IMR-90 (cell line): ENCODE data around the gene MAK. TPM values are rescaled to one million over a fixed set of nuclear protein-coding genes. Genes with fewer than 3 reads are reported as not detected.
A peak's percentile ranks its signal among the peaks of the same experiment; 100 is the strongest.

Source experiments
- ATAC-seq: fragments of 200-7000 bp; cut with Tn5 transposase; 2 replicates; pipeline ENCODE4 v1.9.1; 2020; ENCODE audit warnings: low read depth, mild to moderate bottlenecking, moderate library complexity
- BruUV-seq: library from RNA; stranded (reverse); fragments of 400-500 nt; replicated peaks from 2 replicates; lab custom pipeline; 2021; lab: Mats Ljungman, UMichigan
- CTCF ChIA-PET: fragments of 300-600 bp; formaldehyde crosslinking; extraction: SDS; loops from one replicate; lab custom pipeline; 2021; ENCODE audit warnings: antibody characterized with exemption; lab: Yijun Ruan, JAX
- POLR2A ChIA-PET: fragments of 300-600 bp; sonication (Branson Sonifier 250); formaldehyde crosslinking; loops from one replicate; lab custom pipeline; 2022; ENCODE audit warnings: antibody characterized with exemption; ENCODE audit not compliant: unreplicated experiment; lab: Charles Lee
- DNase-seq: peaks from one replicate; pipeline ENCODE4 v3.0.0; 2013
- H2AFZ ChIP-seq: replicated peaks from 2 replicates; pipeline ENCODE3; 2013; ENCODE audit warnings: low read length, mild to moderate bottlenecking; ENCODE audit not compliant: poor library complexity
- H2AK5ac ChIP-seq: 2 replicates; pipeline ENCODE4 v1.6.1; 2013; ENCODE audit warnings: low read depth, low read length, inconsistent platforms
- H2AK9ac ChIP-seq: replicated peaks from 2 replicates; pipeline ENCODE3; 2013; ENCODE audit warnings: mild to moderate bottlenecking, low read depth, low read length, moderate library complexity; ENCODE audit not compliant: poor library complexity
- H2BK120ac ChIP-seq: 2 replicates; pipeline ENCODE4 v1.6.1; 2013; ENCODE audit warnings: low read depth, low read length, inconsistent platforms
- H2BK15ac ChIP-seq: 3 replicates; pipeline ENCODE4 v1.6.1; 2013; ENCODE audit warnings: low read depth, low read length, inconsistent platforms
- H2BK20ac ChIP-seq: 2 replicates; pipeline ENCODE4 v1.6.1; 2013; ENCODE audit warnings: low read depth, mild to moderate bottlenecking, inconsistent platforms, low read length, moderate library complexity
- H2BK5ac ChIP-seq: 2 replicates; pipeline ENCODE4 v1.6.1; 2013; ENCODE audit warnings: mild to moderate bottlenecking, low read depth, low read length, inconsistent platforms; ENCODE audit not compliant: poor library complexity, severe bottlenecking
- H3K14ac ChIP-seq: replicated peaks from 2 replicates; pipeline ENCODE4 v1.6.1; 2013; ENCODE audit warnings: low read depth, low read length, inconsistent platforms
- H3K18ac ChIP-seq: 2 replicates; pipeline ENCODE4 v1.6.1; 2013; ENCODE audit warnings: low read depth, low read length, control low read depth
- H3K23ac ChIP-seq: 2 replicates; pipeline ENCODE4 v1.6.1; 2013; ENCODE audit warnings: low read depth, low read length, inconsistent platforms
- H3K27ac ChIP-seq: 2 replicates; pipeline ENCODE4 v1.5.1; 2013; ENCODE audit warnings: mild to moderate bottlenecking, control low read depth, low read length; ENCODE audit not compliant: insufficient read depth
- H3K27me3 ChIP-seq: 2 replicates; pipeline ENCODE4 v1.6.1; 2013; ENCODE audit warnings: low read length; ENCODE audit not compliant: control insufficient read depth, insufficient read depth
- H3K36me3 ChIP-seq: 2 replicates; pipeline ENCODE4 v1.6.1; 2013; ENCODE audit warnings: low read length, mixed read lengths; ENCODE audit not compliant: control insufficient read depth, insufficient read depth
- H3K4ac ChIP-seq: 2 replicates; pipeline ENCODE4 v1.6.1; 2013; ENCODE audit warnings: low read depth, low read length, inconsistent platforms
- H3K4me1 ChIP-seq: 2 replicates; pipeline ENCODE4 v1.6.1; 2013; ENCODE audit warnings: low read length, mixed read lengths; ENCODE audit not compliant: control insufficient read depth, insufficient read depth
- H3K4me2 ChIP-seq: 2 replicates; pipeline ENCODE4 v1.6.1; 2013; ENCODE audit warnings: low read depth, mild to moderate bottlenecking, control low read depth, low read length, moderate library complexity
- H3K4me3 ChIP-seq: 2 replicates; pipeline ENCODE4 v1.5.1; 2013; ENCODE audit warnings: low read depth, mild to moderate bottlenecking, control low read depth, low read length, moderate library complexity; ENCODE audit not compliant: insufficient read depth
- H3K56ac ChIP-seq: 2 replicates; pipeline ENCODE4 v1.6.1; 2013; ENCODE audit warnings: low read length, inconsistent platforms; ENCODE audit not compliant: insufficient read depth; ENCODE audit errors: extremely low read depth
- H3K79me1 ChIP-seq, 2 experiments: 2 replicates each; pipeline ENCODE4 v1.6.1; 2013; ENCODE audit warnings: low read length in 2 of 2, inconsistent platforms in 1 of 2, low read depth in 1 of 2
- H3K9ac ChIP-seq: 2 replicates; pipeline ENCODE4 v1.6.1; 2013; ENCODE audit warnings: low read depth, low read length, control low read depth
- H3K9me1 ChIP-seq: 2 replicates; pipeline ENCODE4 v1.6.1; 2013; ENCODE audit warnings: low read length, inconsistent platforms; ENCODE audit not compliant: insufficient read depth
- H3K9me3 ChIP-seq: 2 replicates; pipeline ENCODE4 v1.6.1; 2013; ENCODE audit warnings: low read length; ENCODE audit not compliant: control insufficient read depth, insufficient read depth
- H4K20me1 ChIP-seq: 2 replicates; pipeline ENCODE4 v1.6.1; 2013; ENCODE audit warnings: low read length, inconsistent platforms; ENCODE audit not compliant: insufficient read depth
- H4K5ac ChIP-seq: 2 replicates; pipeline ENCODE4 v1.6.1; 2013; ENCODE audit warnings: mild to moderate bottlenecking, low read depth, low read length, control low read depth
- H4K8ac ChIP-seq, 2 experiments: 2 replicates each; pipeline ENCODE4 v1.6.1; 2013; ENCODE audit warnings: low read depth in 2 of 2, low read length in 2 of 2, control low read depth in 1 of 2, inconsistent platforms in 1 of 2
- H4K91ac ChIP-seq: 2 replicates; pipeline ENCODE4 v1.6.1; 2013; ENCODE audit warnings: low read depth, low read length, inconsistent platforms; ENCODE audit not compliant: insufficient read depth
- BHLHE40 ChIP-seq: fragments of 150-350 bp; IDR thresholded peaks from 2 replicates; pipeline ENCODE4 v1.6.1; 2016; ENCODE audit warnings: mild to moderate bottlenecking, low read depth, low read length
- CEBPB ChIP-seq: IDR thresholded peaks from 2 replicates; pipeline ENCODE4 v1.6.1; 2012; ENCODE audit warnings: low read depth, low read length, improper control_type of control experiment
- CTCF ChIP-seq: conservative IDR thresholded peaks from 2 replicates; pipeline ENCODE4 v1.5.1; 2012; ENCODE audit warnings: mild to moderate bottlenecking, low read depth, low read length, improper control_type of control experiment
- ELK1 ChIP-seq: fragments of 150-350 bp; IDR thresholded peaks from 2 replicates; pipeline ENCODE4 v1.6.1; 2016; ENCODE audit warnings: low read depth, mild to moderate bottlenecking, low read length, moderate library complexity, borderline replicate concordance
- FOS ChIP-seq: fragments of 150-350 bp; IDR thresholded peaks from 2 replicates; pipeline ENCODE4 v1.6.1; 2016; ENCODE audit warnings: low read depth, low read length
- MAFK ChIP-seq: IDR thresholded peaks from 2 replicates; pipeline ENCODE4 v1.6.1; 2012; ENCODE audit warnings: low read depth, low read length, improper control_type of control experiment
- MAZ ChIP-seq: IDR thresholded peaks from 2 replicates; pipeline ENCODE4 v1.6.1; 2012; ENCODE audit warnings: low read depth, mild to moderate bottlenecking, low read length, improper control_type of control experiment, moderate library complexity, borderline replicate concordance
- MXI1 ChIP-seq: IDR thresholded peaks from 2 replicates; pipeline ENCODE4 v1.6.1; 2012; ENCODE audit warnings: low read depth, mild to moderate bottlenecking, low read length, moderate library complexity, borderline replicate concordance
- NFE2L2 ChIP-seq: fragments of 150-350 bp; IDR thresholded peaks from 2 replicates; pipeline ENCODE4 v1.6.1; 2016; ENCODE audit warnings: low read depth, mild to moderate bottlenecking, low read length
- POLR2A ChIP-seq: IDR thresholded peaks from 2 replicates; pipeline ENCODE4 v1.6.1; 2012; ENCODE audit warnings: mild to moderate bottlenecking, low read depth, low read length
- RAD21 ChIP-seq: IDR thresholded peaks from 2 replicates; pipeline ENCODE4 v1.6.1; 2012; ENCODE audit warnings: low read length, improper control_type of control experiment
- RFX5 ChIP-seq: IDR thresholded peaks from 2 replicates; pipeline ENCODE4 v1.8.0; 2012; ENCODE audit warnings: low read depth, mild to moderate bottlenecking, low read length, moderate library complexity
- SMC3 ChIP-seq: fragments of 150-350 bp; IDR thresholded peaks from 2 replicates; pipeline ENCODE4 v1.6.1; 2016; ENCODE audit warnings: low read depth, mild to moderate bottlenecking, antibody characterized with exemption, low read length, moderate library complexity
- USF2 ChIP-seq: fragments of 150-350 bp; IDR thresholded peaks from 2 replicates; pipeline ENCODE4 v1.6.1; 2017; ENCODE audit warnings: mild to moderate bottlenecking, antibody characterized with exemption, low read length, low read depth
- WGBS, 2 experiments: methylation state at CpG; one replicate each; pipeline versions ENCODE4 v1.1.5 to v1.1.7; 2013; ENCODE audit warnings: missing lambda C conversion rate in 2 of 2; ENCODE audit not compliant: insufficient read length in 1 of 2; ENCODE audit errors: extremely low coverage in 2 of 2; 5-methylcytosine and 5-hydroxymethylcytosine counted together
- dilution Hi-C: fragments of 300-500 bp; cut with HindIII; formaldehyde crosslinking; loops from one replicate; pipeline ENCODE4 v1.14.3; 2018; ENCODE audit warnings: low sequenced_read_pairs; ENCODE audit not compliant: unreplicated experiment
- in situ Hi-C: fragments of 300-500 bp; cut with MboI; formaldehyde crosslinking; loops from 3 replicates; pipeline ENCODE4 v1.14.3; 2019; ENCODE audit warnings: low sequenced_read_pairs, inconsistent platforms, mixed read lengths
- intact Hi-C: fragments of 100-400 bp; cut with micrococcal nuclease; formaldehyde crosslinking; loops from 2 replicates; pipeline ENCODE4 v1.10.0; 2022
- polyA plus RNA-seq, 3 experiments: library from polyadenylated mRNA; depleted of rRNA; stranded (reverse); fragments of >200 nt; gene quantifications; 2 replicates each; pipeline ENCODE4 v1.2.3, GENCODE V29; 2012; ENCODE audit warnings: low replicate concordance in 1 of 3
- total RNA-seq: library from RNA; depleted of rRNA; stranded (reverse); fragments of >200 nt; gene quantifications from 2 replicates; pipeline ENCODE4 v1.2.3, GENCODE V29; 2012

The MAK gene
- total and polyA plus RNA-seq, 2 of the 4 experiments (the other 2 are of a cell fraction): not detected

- 100% methylated on average over 2 of the region's 8 CpGs; no CpG with 5 or more reads in 1 of the 2 experiments for WGBS, 2 experiments
- Histone ChIP-seq H3K9ac (no peak overlapping the region), H2AK9ac (no peak overlapping the region), H4K91ac (no peak overlapping the region), H3K79me1 (no peaks in the 10 kb centered on the region), H3K4me2 (peak overlapping the region; percentile 68), H2BK20ac (no peak overlapping the region), H3K9me3 (no peaks in the 10 kb centered on the region), H2BK120ac (no peak overlapping the region), H3K36me3 (no peaks in the 10 kb centered on the region), H3K27ac (no peak overlapping the region), H3K18ac (no peak overlapping the region), H4K5ac (no peak overlapping the region), H3K9me1 (no peaks in the 10 kb centered on the region), H3K14ac (no peak overlapping the region), H3K4me3 (peak overlapping the region; percentile 13; the same call in 1 of the 2 replicates), H2BK5ac (no peak overlapping the region), H2AK5ac (no peak overlapping the region), H3K4ac (no peak overlapping the region), H3K27me3 (peaks cover 30% of the 10 kb centered on the region), H3K4me1 (peaks cover 3% of the 10 kb centered on the region; the same call in 1 of the 2 replicates), H3K56ac (no peak overlapping the region), H2BK15ac (no peak overlapping the region), H4K20me1 (no peaks in the 10 kb centered on the region), H2AFZ (no peak overlapping the region), H4K8ac (no peak overlapping the region), H3K23ac (no peak overlapping the region)
- TF ChIP-seq MAZ (no peak), FOS (no peak), NFE2L2 (no peak), MXI1 (no peak), POLR2A (no peak), CTCF (no peak), RAD21 (no peak), RFX5 (no peak), CEBPB (no peak), MAFK (no peak), USF2 (no peak), BHLHE40 (no peak), SMC3 (no peak), ELK1 (no peak)
- ChIA-PET POLR2A (no interaction called here), CTCF (no interaction called here)
- ATAC-seq (peak; percentile 22), DNase-seq (no peak)
- dilution Hi-C loops: no loop called here
- BruUV-seq: no TSS peak
- intact Hi-C loops: loop anchor here (5.0 kb wide), 1 partner anchor 228 kb away; no protein-coding TSS in a partner anchor
- in situ Hi-C loops: loop anchor here (25.0 kb wide), 1 partner anchor 673 kb away; no protein-coding TSS in a partner anchor
Observed at GRCh38 chr6:10838794-10839333, 525 bp upstream of the MAK start.
